Fibroblast of villous mesenchyme (primary cell): Measurements from ENCODE around the gene TMEM53. TPM values are rescaled to one million over a fixed set of nuclear protein-coding genes. Genes with fewer than 3 reads are reported as not detected.
"Not testable (repeated sequence)": the region's sequence is repeated elsewhere in the genome, so short reads cannot be mapped to it uniquely, and the experiment has no call there.

Source experiments
- DNase-seq: peaks from one replicate; pipeline ENCODE4 v3.0.0-alpha.2; 2010; ENCODE audit warnings: low read depth
- H3K4me3 ChIP-seq: 2 replicates; pipeline ENCODE4 v1.5.1; 2011; ENCODE audit warnings: low read depth, mild to moderate bottlenecking, low read length
- CTCF ChIP-seq: IDR thresholded peaks from 2 replicates; pipeline ENCODE4 v1.5.1; 2012; ENCODE audit warnings: low read depth, mild to moderate bottlenecking, low read length; ENCODE audit not compliant: insufficient read depth
- total RNA-seq: library from RNA; depleted of rRNA; stranded (reverse); fragments of >200 nt; gene quantifications from 2 replicates; pipeline ENCODE4 v1.2.3, GENCODE V29; 2012

Gene TMEM53
- total RNA-seq, 1 donor, result 7.3 TPM

DNA sequence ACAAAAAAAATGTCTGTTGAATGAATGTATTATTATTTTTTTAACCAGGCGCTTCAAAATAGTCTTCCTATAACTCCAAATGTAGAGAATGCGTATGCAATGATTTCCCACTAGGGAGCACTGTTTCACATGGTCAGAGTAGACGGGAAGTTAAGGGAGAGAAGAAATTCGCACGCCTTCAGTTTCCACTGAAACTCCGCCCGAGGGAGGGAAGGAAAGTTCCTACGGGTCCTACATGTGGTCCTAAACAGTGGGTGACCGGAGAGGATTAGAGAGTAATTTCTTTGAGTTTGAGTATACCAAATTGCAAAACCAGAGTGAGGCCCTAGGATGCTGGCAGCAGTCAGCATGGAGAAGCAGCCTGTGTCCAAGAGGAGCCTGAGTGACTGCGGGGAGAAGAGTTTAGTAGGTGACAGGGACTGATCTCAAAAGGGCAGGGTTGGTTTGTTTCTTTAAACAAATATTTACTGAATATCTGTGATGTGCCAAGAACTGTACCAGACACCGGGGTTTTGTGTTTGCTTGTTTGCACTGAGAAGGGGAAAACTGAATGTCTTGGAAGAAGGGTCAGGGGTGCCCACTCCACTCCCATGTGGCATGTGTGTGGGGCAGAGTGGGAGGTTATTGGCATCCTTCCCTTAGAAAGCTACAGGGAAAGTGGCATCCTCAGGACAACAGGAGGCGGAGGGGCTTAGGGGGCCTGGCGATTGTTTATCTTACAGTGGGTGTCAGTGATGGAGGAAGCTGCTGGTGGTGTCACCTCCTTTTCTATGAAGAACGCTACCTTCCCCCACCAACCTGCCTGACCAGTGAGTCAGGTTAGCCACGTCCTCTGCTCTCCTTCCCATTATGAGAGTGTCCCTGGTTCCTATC lies 33.9 kb upstream of the TMEM53 start:
- DNase-seq, result peak; percentile 64
- peak overlapping the region; percentile 9 for H3K4me3 ChIP-seq
- peak; percentile 78 for TF ChIP-seq CTCF

GRCh38 chr1:44707112-44707881 lies 33.0 kb upstream of the TMEM53 start:
- H3K4me3 ChIP-seq, result no peak overlapping the region
- DNase-seq, result peak; percentile 71
- TF ChIP-seq CTCF, result no peak

GRCh38 chr1:44705938-44706337 lies 31.7 kb upstream of the TMEM53 start:
- no peak for TF ChIP-seq CTCF
- DNase-seq, result no peak
- H3K4me3 ChIP-seq, result no peak overlapping the region

- no peak for TF ChIP-seq CTCF
- no peak for DNase-seq
- H3K4me3 ChIP-seq, result no peak overlapping the region
Observed at GRCh38 chr1:44705470-44705869, 31.2 kb upstream of the TMEM53 start.

- no peak overlapping the region for H3K4me3 ChIP-seq
- DNase-seq, result no peak
- TF ChIP-seq CTCF, result no peak
Observed at GRCh38 chr1:44701141-44701573, 26.9 kb upstream of the TMEM53 start.

GRCh38 chr1:44700573-44700972 lies 26.3 kb upstream of the TMEM53 start:
- no peak for TF ChIP-seq CTCF
- DNase-seq, result peak; percentile 52
- no peak overlapping the region for H3K4me3 ChIP-seq

DNA sequence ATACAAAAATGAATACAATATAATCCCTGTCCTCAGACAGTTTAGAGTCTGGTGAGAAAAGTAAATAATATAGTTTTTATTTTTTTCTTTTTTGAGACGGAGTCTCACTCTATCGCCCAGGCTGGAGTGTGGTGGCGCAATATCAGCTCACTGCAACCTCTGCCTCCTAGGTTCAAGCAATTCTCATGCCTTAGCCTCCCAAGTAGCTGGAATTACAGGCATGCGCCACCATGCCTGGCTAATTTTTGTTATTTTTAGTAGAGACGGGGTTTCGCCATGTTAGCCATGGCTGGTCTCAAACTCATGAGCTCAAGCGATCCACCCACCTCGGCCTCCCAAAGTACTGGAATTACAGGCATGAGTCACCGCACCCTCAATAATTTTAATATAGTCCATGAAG lies 25.1 kb upstream of the TMEM53 start:
- H3K4me3 ChIP-seq, DNase-seq: not testable (repeated sequence)
